Sigmoid colon (tissue), 4 donors: ENCODE results near the gene KDM4F.

Experiments
- EP300 ChIP-seq, 4 donors: sonication (generic); formaldehyde crosslinking; IDR thresholded peaks; one replicate each; pipeline ENCODE4 v1.6.1; 2017; ENCODE audit warnings: antibody characterized with exemption in 4 of 4
- POLR2AphosphoS5 ChIP-seq, 4 donors: sonication (generic); formaldehyde crosslinking; IDR thresholded peaks; one replicate each; pipeline ENCODE4 v1.6.1; 2017; ENCODE audit warnings: antibody characterized with exemption in 4 of 4
- TF ChIP-seq, protein P1 (sequence below), 4 experiments: fragments of 450-650 bp in 3 of 4; fragments of 200-600 bp in 1 of 4; IDR thresholded peaks; one replicate each; pipeline ENCODE4 v1.5.1; 2016 to 2019; ENCODE audit warnings: antibody characterized with exemption in 4 of 4, mild to moderate bottlenecking in 3 of 4, moderate library complexity in 2 of 4

DNA sequence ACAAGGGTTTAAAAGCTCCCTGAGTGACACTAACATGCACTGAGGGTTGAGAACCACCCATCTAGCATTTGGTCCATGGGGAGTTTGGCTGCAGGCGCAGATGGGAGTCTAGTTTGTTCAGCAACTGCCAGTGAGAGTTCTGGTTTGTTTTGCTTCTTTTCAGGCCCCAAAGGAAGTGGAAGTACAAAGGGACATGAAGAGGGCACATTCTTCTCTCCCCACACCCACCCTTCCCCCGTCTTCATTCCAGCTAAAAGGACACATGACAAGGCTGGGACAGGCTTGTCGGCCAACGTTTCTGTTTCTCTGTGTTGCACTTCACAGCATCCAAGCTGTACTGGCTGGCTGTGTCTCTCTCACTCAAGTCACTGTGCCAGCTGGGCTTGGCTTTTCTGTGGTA, 32.2 kb downstream of the KDM4F start:
- TF ChIP-seq, protein P1, sequence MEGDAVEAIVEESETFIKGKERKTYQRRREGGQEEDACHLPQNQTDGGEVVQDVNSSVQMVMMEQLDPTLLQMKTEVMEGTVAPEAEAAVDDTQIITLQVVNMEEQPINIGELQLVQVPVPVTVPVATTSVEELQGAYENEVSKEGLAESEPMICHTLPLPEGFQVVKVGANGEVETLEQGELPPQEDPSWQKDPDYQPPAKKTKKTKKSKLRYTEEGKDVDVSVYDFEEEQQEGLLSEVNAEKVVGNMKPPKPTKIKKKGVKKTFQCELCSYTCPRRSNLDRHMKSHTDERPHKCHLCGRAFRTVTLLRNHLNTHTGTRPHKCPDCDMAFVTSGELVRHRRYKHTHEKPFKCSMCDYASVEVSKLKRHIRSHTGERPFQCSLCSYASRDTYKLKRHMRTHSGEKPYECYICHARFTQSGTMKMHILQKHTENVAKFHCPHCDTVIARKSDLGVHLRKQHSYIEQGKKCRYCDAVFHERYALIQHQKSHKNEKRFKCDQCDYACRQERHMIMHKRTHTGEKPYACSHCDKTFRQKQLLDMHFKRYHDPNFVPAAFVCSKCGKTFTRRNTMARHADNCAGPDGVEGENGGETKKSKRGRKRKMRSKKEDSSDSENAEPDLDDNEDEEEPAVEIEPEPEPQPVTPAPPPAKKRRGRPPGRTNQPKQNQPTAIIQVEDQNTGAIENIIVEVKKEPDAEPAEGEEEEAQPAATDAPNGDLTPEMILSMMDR (IDR thresholded peaks at IDR 0.05), result no peak
- TF ChIP-seq POLR2AphosphoS5 (IDR thresholded peaks at IDR 0.05) (peak; percentile 8 to 70 (median 46)), EP300 (IDR thresholded peaks at IDR 0.05) (no peak)
